Heart right ventricle (tissue), 16 donors: ENCODE results near the gene ABCA7. TPM values are rescaled to one million over a fixed set of nuclear protein-coding genes. Genes with fewer than 3 reads are reported as not detected.

Source experiments
- ATAC-seq, 8 donors: fragments of 200-7000 bp; cut with Tn5 transposase; one replicate each; pipeline ENCODE4 v1.9.1; 2020; ENCODE audit warnings: mild to moderate bottlenecking in 8 of 8, moderate library complexity in 8 of 8, moderate number of reproducible peaks in 1 of 8
- DNase-seq, 2 donors: peaks; one replicate each; pipeline ENCODE4 v3.0.0-alpha.2; 2020
- H3K27ac ChIP-seq, 10 donors: fragments of 200-600 bp; sonication (generic) in 2 of 10; one replicate each; pipeline versions ENCODE4 v1.5.0 to v1.8.0; 2020 to 2022; ENCODE audit warnings: mild to moderate bottlenecking in 3 of 10
- H3K27me3 ChIP-seq, 7 donors: fragments of 200-600 bp; one replicate each; pipeline ENCODE4 v1.8.0; 2021 to 2022; ENCODE audit warnings: mild to moderate bottlenecking in 2 of 7
- H3K36me3 ChIP-seq, 9 donors: fragments of 200-600 bp; sonication (generic) in 1 of 9; one replicate each; pipeline versions ENCODE4 v1.5.0 to v1.8.0; 2020 to 2022; ENCODE audit warnings: mild to moderate bottlenecking in 2 of 9
- H3K4me1 ChIP-seq, 9 donors: fragments of 200-600 bp; sonication (generic) in 1 of 9; one replicate each; pipeline versions ENCODE4 v1.5.0 to v1.8.0; 2020 to 2022; ENCODE audit warnings: mild to moderate bottlenecking in 4 of 9
- H3K4me3 ChIP-seq, 10 donors: fragments of 200-600 bp; sonication (generic) in 2 of 10; one replicate each; pipeline versions ENCODE4 v1.5.0 to v1.8.0; 2020 to 2022; ENCODE audit warnings: mild to moderate bottlenecking in 7 of 10, moderate library complexity in 2 of 10
- H3K9me3 ChIP-seq, 11 donors: fragments of 200-600 bp in 10 of 11; sonication (generic) in 2 of 11; one replicate each; pipeline versions ENCODE4 v1.5.0 to v1.8.0; 2013 to 2022; ENCODE audit warnings: mild to moderate bottlenecking in 2 of 11, control low read depth in 1 of 11, moderate library complexity in 1 of 11
- CTCF ChIP-seq, 9 donors: fragments of 200-600 bp; sonication (generic) in 2 of 9; IDR thresholded peaks; one replicate each; pipeline versions ENCODE4 v1.5.0 to v1.8.0; 2021 to 2022; ENCODE audit warnings: antibody characterized with exemption in 9 of 9, mild to moderate bottlenecking in 5 of 9, moderate library complexity in 1 of 9
- WGBS, 2 donors: extraction: QIAGEN DNeasy Blood & Tissue Kit; methylation state at CpG; one replicate each; pipeline ENCODE4 v1.1.7; 2013; ENCODE audit warnings: inconsistent platforms in 1 of 2; 5-methylcytosine and 5-hydroxymethylcytosine counted together
- intact Hi-C, 10 donors: fragments of 100-400 bp; cut with DNase I; formaldehyde crosslinking; loops; one replicate each; pipeline versions ENCODE4 v1.11.1 to v1.14.2; 2022
- polyA plus RNA-seq, 2 donors: library from polyadenylated mRNA; stranded (reverse); fragments of 200-250 nt; gene quantifications; one replicate each; pipeline ENCODE4 v1.2.3, GENCODE V29; 2013
- total RNA-seq, 10 donors: library from RNA; stranded (reverse); fragmentation: NEBNext Ultra II Directional in 3 of 10; extraction: Animal tissue kit (Norgen Biotek cat#: 25700) in 3 of 10; gene quantifications; one replicate each; pipeline versions ENCODE4 v1.2.1 to v1.2.4, GENCODE V29; 2021 to 2023
- donor health status: Arrhythmogenic right ventricular cardiomyopathy.
- donor health status: ischemic (EF 13 %, LVEDD 7.1; RV severe dilation, severe dysfunction).
- donor health status: healthy with polysubstance abuse.
- donor health status: DM: no; HTN: yes; CAD: no.
- donor health status: DM: no; HTN: no; CAD: no.
- donor health status: ischemic (EF 25% LVEDD 6.9; RV normal size, moderate dysfunction).
- donor health status: ischemic (EF 25% LVEDD 5.7; RV mildly dilated, moderate dysfunction).
- donor health status: healthy.
- donor health status: DM: yes; HTN: yes; CAD: no.
- donor health status: Ischemic cardiomyopathy.
- donor health status: ischemic (EF 35%, LVEDD 5.7; RV mildly dilated, moderate dysfunction).
- donor health status: nonischemic (EF 11% LVEDD 7.7; RV severe dilation, severe dysfunction).
- donor health status: DM: yes; HTN: yes; CAD: no.
- donor health status: PGD.
- donor health status: ischemic (EF 29% LVEDD 5.4; RV normal size, mild dysfunction).
- donor health status: nonischemic (EF 23%, LVEDD 6.1; RV moderate dilation, normal function).

Gene ABCA7
- total and polyA plus RNA-seq, 12 donors = 2.7 to 23.4 (median 5.6) TPM

GRCh38 chr19:993831-994393 is 46.0 kb upstream of the ABCA7 start:
- no peaks in the 10 kb centered on the region for H3K9me3 ChIP-seq
- WGBS, 2 donors = 89 to 92% methylated on average over 43 of the region's 43 CpGs
- H3K4me1 ChIP-seq = peaks cover 0 to 11% (median 7%) of the 10 kb centered on the region in 9 donors
- H3K4me3 ChIP-seq = no peak overlapping the region
- H3K27ac ChIP-seq = no peak overlapping the region
- peaks cover 0 to 47% (median 20%) of the 10 kb centered on the region in 9 donors for H3K36me3 ChIP-seq
- intact Hi-C loops = no loop called here
- ATAC-seq (peak in 1 of 8 donors; percentile 23), DNase-seq (no peak)
- H3K27me3 ChIP-seq = peaks cover 10 to 40% (median 37%) of the 10 kb centered on the region in 7 donors
- no peak for TF ChIP-seq CTCF (IDR thresholded peaks at IDR 0.05)

- H3K9me3 ChIP-seq = no peaks in the 10 kb centered on the region
- 93 to 94% methylated on average over 18 of the region's 18 CpGs for WGBS, 2 donors
- H3K36me3 ChIP-seq = peaks cover 0 to 47% (median 19%) of the 10 kb centered on the region in 9 donors
- peaks cover 14 to 46% (median 43%) of the 10 kb centered on the region in 7 donors for H3K27me3 ChIP-seq
- peaks cover 0 to 11% (median 7%) of the 10 kb centered on the region in 9 donors for H3K4me1 ChIP-seq
- no peak overlapping the region for H3K27ac ChIP-seq
- intact Hi-C loops = no loop called here
- ATAC-seq = no peak
- TF ChIP-seq CTCF (IDR thresholded peaks at IDR 0.05) = no peak
- no peak for DNase-seq
- no peak overlapping the region for H3K4me3 ChIP-seq
Observed at GRCh38 chr19:994516-994915, 45.4 kb upstream of the ABCA7 start.

GRCh38 chr19:995051-995827 is 44.7 kb upstream of the ABCA7 start:
- ATAC-seq = no peak
- H3K27ac ChIP-seq = no peak overlapping the region
- H3K36me3 ChIP-seq = peaks cover 0 to 40% (median 13%) of the 10 kb centered on the region in 9 donors
- peaks cover 0 to 14% (median 7%) of the 10 kb centered on the region in 9 donors for H3K4me1 ChIP-seq
- H3K27me3 ChIP-seq = peaks cover 15 to 53% (median 50%) of the 10 kb centered on the region in 7 donors
- intact Hi-C loops = no loop called here
- DNase-seq = no peak
- H3K9me3 ChIP-seq = no peaks in the 10 kb centered on the region
- WGBS, 2 donors = 81 to 85% methylated on average over 25 to 26 of the region's 26 CpGs
- TF ChIP-seq CTCF (IDR thresholded peaks at IDR 0.05) = no peak
- H3K4me3 ChIP-seq = no peak overlapping the region

- peaks cover 23 to 63% (median 59%) of the 10 kb centered on the region in 7 donors for H3K27me3 ChIP-seq
- peaks cover 0 to 30% (median 8%) of the 10 kb centered on the region in 9 donors for H3K36me3 ChIP-seq
- peak in 3 of 8 donors; percentile 4 to 14 (median 5) for ATAC-seq
- intact Hi-C loops = loop anchor here in 1 of 10 donors (2.0 kb wide), 1 partner anchor 67 kb away; no protein-coding TSS in a partner anchor
- H3K9me3 ChIP-seq = no peaks in the 10 kb centered on the region
- no peak for TF ChIP-seq CTCF (IDR thresholded peaks at IDR 0.05)
- no peak overlapping the region for H3K27ac ChIP-seq
- peak overlapping the region in 1 of 10 donors; percentile 18 for H3K4me3 ChIP-seq
- H3K4me1 ChIP-seq = peaks cover 2 to 21% (median 14%) of the 10 kb centered on the region in 9 donors
- whole genome bisulfite sequencing, 2 donors = 14 to 17% methylated on average over 64 of the region's 64 CpGs
- DNase-seq = no peak
Observed at GRCh38 chr19:996051-996838, 43.7 kb upstream of the ABCA7 start.
